SU-DHL-6 (cell line): Measurements from ENCODE around the gene LRRC75B.

Experiments
- CTCF ChIP-seq: fragments of 200-600 bp; sonication (generic); IDR thresholded peaks from one replicate; pipeline ENCODE4 v1.5.1; 2017; ENCODE audit warnings: antibody characterized with exemption, mild to moderate bottlenecking, low read length, moderate library complexity; ENCODE audit not compliant: insufficient read depth, poor library complexity, severe bottlenecking
- EZH2phosphoT487 ChIP-seq: fragments of 200-600 bp; sonication (generic), shearing (Covaris generic); conservative IDR thresholded peaks from 2 replicates; pipeline ENCODE4 v1.6.1; 2018; ENCODE audit warnings: mild to moderate bottlenecking, antibody characterized with exemption, low read length, moderate library complexity, mixed read lengths

GRCh38 chr22:24554313-24555164, 38.3 kb downstream of the LRRC75B start, which contains the start of gene GUCD1:
- TF ChIP-seq CTCF (no peak), EZH2phosphoT487 (no peak)
